SK-N-MC (cell line): Measurements from ENCODE around the gene ANKRD23.

Source experiments
- EZH2 ChIP-seq: fragments of 200-600 bp; sonication (generic); IDR thresholded peaks from one replicate; pipeline ENCODE4 v1.6.1; 2017; ENCODE audit warnings: antibody characterized with exemption
- POLR2AphosphoS5 ChIP-seq: IDR thresholded peaks from 2 replicates; pipeline ENCODE4 v1.6.1; 2012; ENCODE audit warnings: mild to moderate bottlenecking, low read depth, low read length, borderline replicate concordance

DNA sequence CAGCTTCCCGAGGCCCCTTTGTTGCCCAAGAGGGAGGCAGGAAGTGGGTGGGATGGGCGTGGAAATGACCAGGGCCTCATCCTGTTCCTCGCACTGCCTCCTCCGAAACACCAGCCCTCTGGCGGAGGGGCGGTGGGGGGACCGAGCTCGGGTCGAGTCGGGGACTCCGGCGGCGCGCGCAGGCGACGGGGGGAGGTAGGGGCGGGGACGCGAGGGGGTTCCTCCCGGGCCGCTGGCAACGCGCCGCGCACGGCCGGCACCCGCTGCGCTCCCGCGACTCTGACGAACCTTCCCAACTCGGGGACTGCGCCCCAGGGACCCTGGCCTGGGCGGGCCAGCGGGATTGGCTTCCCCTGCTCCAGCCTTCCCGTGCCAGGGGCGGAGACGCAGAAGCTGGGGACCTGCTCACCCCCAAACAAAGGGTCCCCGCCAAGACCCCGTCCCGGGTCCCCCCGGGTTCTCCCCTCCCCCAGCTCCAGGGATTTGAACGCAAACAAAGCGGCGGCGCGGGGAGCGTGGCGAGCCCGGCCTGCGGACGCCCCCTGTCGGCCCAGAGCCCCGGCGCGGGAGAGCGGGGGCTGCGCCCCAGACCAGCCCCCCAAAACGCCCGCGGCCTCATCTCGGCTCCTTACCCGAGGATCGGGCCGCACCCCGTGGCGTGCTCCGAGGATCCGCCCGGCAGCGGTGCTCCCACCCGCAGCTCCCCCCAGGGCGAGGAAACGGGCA is 24.9 kb upstream of the ANKRD23 start:
- TF ChIP-seq EZH2 (no peak), POLR2AphosphoS5 (peak; percentile 66; the same call in 1 of the 2 replicates)
